Liver (tissue), 9 donors: Measurements from ENCODE around the gene SPTBN1. TPM values are rescaled to one million over a fixed set of nuclear protein-coding genes. Genes with fewer than 3 reads are reported as not detected.

Source experiments
- DNase-seq: peaks from one replicate; pipeline ENCODE4 v3.0.0-alpha.2; 2017; ENCODE audit warnings: low spot score
- H3K27ac ChIP-seq, 2 donors: one replicate each; pipeline ENCODE4 v1.7.0; 2013; ENCODE audit warnings: inconsistent platforms in 2 of 2, low read length in 2 of 2, control low read depth in 1 of 2, low read depth in 1 of 2, mild to moderate bottlenecking in 1 of 2
- H3K27me3 ChIP-seq, 4 donors: one replicate each; pipeline versions ENCODE4 v1.6.1 to v1.7.0; 2013; ENCODE audit warnings: low read length in 3 of 4, inconsistent platforms in 1 of 4, mild to moderate bottlenecking in 1 of 4, moderate library complexity in 1 of 4; ENCODE audit not compliant: control insufficient read depth in 4 of 4, insufficient read depth in 4 of 4
- H3K36me3 ChIP-seq, 4 donors: one replicate each; pipeline versions ENCODE4 v1.6.1 to v1.7.0; 2013; ENCODE audit warnings: low read length in 3 of 4, mild to moderate bottlenecking in 3 of 4, low read depth in 1 of 4, moderate library complexity in 1 of 4; ENCODE audit not compliant: control insufficient read depth in 4 of 4, insufficient read depth in 3 of 4
- H3K4me1 ChIP-seq, 4 donors: one replicate each; pipeline versions ENCODE4 v1.6.1 to v1.7.0; 2013; ENCODE audit warnings: low read length in 3 of 4, mild to moderate bottlenecking in 3 of 4, moderate library complexity in 1 of 4; ENCODE audit not compliant: control insufficient read depth in 4 of 4, insufficient read depth in 4 of 4
- H3K4me3 ChIP-seq, 3 donors: one replicate each; pipeline versions ENCODE4 v1.6.1 to v1.7.0; 2013; ENCODE audit warnings: low read length in 3 of 3, control low read depth in 1 of 3, low read depth in 1 of 3, mild to moderate bottlenecking in 1 of 3
- H3K9ac ChIP-seq, 2 donors: one replicate each; pipeline ENCODE4 v1.7.0; 2013; ENCODE audit warnings: low read length in 2 of 2, mild to moderate bottlenecking in 2 of 2, moderate library complexity in 2 of 2, control low read depth in 1 of 2, low read depth in 1 of 2
- H3K9me3 ChIP-seq, 4 donors: one replicate each; pipeline versions ENCODE4 v1.6.1 to v1.7.0; 2013; ENCODE audit warnings: low read length in 3 of 4; ENCODE audit not compliant: control insufficient read depth in 4 of 4
- CTCF ChIP-seq: fragments of 150-350 bp; IDR thresholded peaks from 2 replicates; pipeline ENCODE4 v1.5.1; 2017; ENCODE audit warnings: improper control_type of control experiment, low read depth, low read length; ENCODE audit not compliant: missing input control
- EGR1 ChIP-seq, 2 donors: IDR thresholded peaks; 2 replicates each; pipeline ENCODE4 v1.6.1; 2016 to 2018; ENCODE audit warnings: antibody characterized with exemption in 2 of 2, low read depth in 2 of 2
- FOXA1 ChIP-seq: IDR thresholded peaks from 2 replicates; pipeline ENCODE4 v1.6.1; 2016; ENCODE audit warnings: antibody characterized with exemption
- FOXA2 ChIP-seq: IDR thresholded peaks from 2 replicates; pipeline ENCODE4 v1.6.1; 2016; ENCODE audit warnings: antibody characterized with exemption
- GABPA ChIP-seq, 2 donors: IDR thresholded peaks in 1 of 2; conservative IDR thresholded peaks in 1 of 2; 2 replicates each; pipeline ENCODE4 v1.6.1; 2016; ENCODE audit warnings: antibody characterized with exemption in 2 of 2, mild to moderate bottlenecking in 1 of 2, moderate library complexity in 1 of 2
- HNF4A ChIP-seq, 2 donors: conservative IDR thresholded peaks; 2 replicates each; pipeline ENCODE4 v1.6.1; 2016; ENCODE audit warnings: antibody characterized with exemption in 2 of 2, mild to moderate bottlenecking in 2 of 2
- HNF4G ChIP-seq: IDR thresholded peaks from 2 replicates; pipeline ENCODE4 v1.6.1; 2016; ENCODE audit warnings: antibody characterized with exemption
- JUND ChIP-seq, 2 donors: IDR thresholded peaks; 2 replicates each; pipeline ENCODE4 v1.6.1; 2016; ENCODE audit warnings: antibody characterized with exemption in 2 of 2
- NR2F2 ChIP-seq: IDR thresholded peaks from 2 replicates; pipeline ENCODE4 v1.6.1; 2016; ENCODE audit warnings: antibody characterized with exemption
- RAD21 ChIP-seq, 2 donors: IDR thresholded peaks; 2 replicates each; pipeline ENCODE4 v1.6.1; 2016; ENCODE audit warnings: antibody characterized with exemption in 2 of 2, mild to moderate bottlenecking in 2 of 2
- REST ChIP-seq: IDR thresholded peaks from 2 replicates; pipeline ENCODE4 v1.6.1; 2016; ENCODE audit warnings: antibody characterized with exemption, mild to moderate bottlenecking
- RXRA ChIP-seq, 2 donors: IDR thresholded peaks; 2 replicates each; pipeline ENCODE4 v1.6.1; 2017 to 2018; ENCODE audit warnings: antibody characterized with exemption in 2 of 2, mild to moderate bottlenecking in 1 of 2
- SP1 ChIP-seq: IDR thresholded peaks from 2 replicates; pipeline ENCODE4 v1.6.1; 2018; ENCODE audit warnings: antibody characterized with exemption, mild to moderate bottlenecking
- TAF1 ChIP-seq: conservative IDR thresholded peaks from 2 replicates; pipeline ENCODE4 v1.6.1; 2016; ENCODE audit warnings: antibody characterized with exemption, mild to moderate bottlenecking
- YY1 ChIP-seq: IDR thresholded peaks from 2 replicates; pipeline ENCODE4 v1.6.1; 2016; ENCODE audit warnings: antibody characterized with exemption, mild to moderate bottlenecking
- ZBTB33 ChIP-seq: IDR thresholded peaks from 2 replicates; pipeline ENCODE4 v1.6.1; 2016; ENCODE audit warnings: antibody characterized with exemption
- WGBS: extraction: QIAGEN DNeasy Blood & Tissue Kit; methylation state at CpG from one replicate; pipeline ENCODE4 v1.1.7; 2013; 5-methylcytosine and 5-hydroxymethylcytosine counted together
- polyA plus RNA-seq, 2 donors: library from polyadenylated mRNA; stranded (reverse) in 1 of 2; unstranded in 1 of 2; fragments of 200-250 nt in 1 of 2; fragments of >200 nt in 1 of 2; fragmentation: Nextera tagmentation in 1 of 2; extraction: Ambion mirVana in 1 of 2; gene quantifications; one replicate each; pipeline versions ENCODE4 v1.2.1 to v1.2.3, GENCODE V29; 2013 to 2015
- total RNA-seq, 2 donors: library from RNA; depleted of rRNA; stranded (reverse); fragments of >200 nt; gene quantifications; one replicate each; pipeline ENCODE4 v1.2.3, GENCODE V29; 2014
- TF ChIP-seq, protein P1 (sequence below): IDR thresholded peaks from 2 replicates; pipeline ENCODE4 v1.6.1; 2016; ENCODE audit warnings: antibody characterized with exemption
- TF ChIP-seq, protein P2 (sequence below): IDR thresholded peaks from 2 replicates; pipeline ENCODE4 v1.6.1; 2016; ENCODE audit warnings: antibody characterized with exemption
- donor health status: healthy.
- donor health status: healthy.
- donor health status: healthy.
- donor health status: healthy.
- donor health status: healthy.

SPTBN1 gene
- total and polyA plus RNA-seq, 4 donors, result 44.8 to 191 (median 75.9) TPM

DNA sequence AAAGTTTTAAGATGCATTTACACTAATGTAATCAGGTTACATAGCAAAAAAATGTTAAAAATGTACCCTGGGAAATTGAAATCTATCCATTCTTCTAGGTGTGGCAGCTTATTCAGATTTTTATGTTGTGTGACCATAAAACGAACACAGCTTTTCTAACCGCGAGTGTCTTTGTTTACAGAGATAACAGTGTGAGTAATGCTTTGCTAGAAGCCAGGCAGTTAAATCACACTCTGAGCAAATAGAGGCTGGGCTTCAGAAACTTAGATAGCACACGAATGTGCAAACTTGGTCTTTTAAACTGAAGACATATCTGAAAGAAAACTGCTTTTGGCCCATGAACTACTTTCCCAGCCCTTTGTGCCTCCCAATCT lies 116.1 kb downstream of the SPTBN1 start:
- DNase-seq, result no peak
- Histone ChIP-seq H3K36me3 (peaks cover 0 to 2% (median 0%) of the 10 kb centered on the region in 4 donors), H3K4me1 (peaks cover 31 to 94% (median 84%) of the 10 kb centered on the region in 4 donors), H3K9ac (peak overlapping the region in 1 of 2 donors; percentile 82), H3K27me3 (no peaks in the 10 kb centered on the region), H3K4me3 (no peak overlapping the region), H3K27ac (peak overlapping the region; percentile 73 to 90), H3K9me3 (no peaks in the 10 kb centered on the region)
- TF ChIP-seq FOXA2, result peak; percentile 94
- no peak for TF ChIP-seq REST
- TF ChIP-seq TAF1, result no peak
- peak; percentile 68 for TF ChIP-seq YY1
- TF ChIP-seq HNF4G, result no peak
- TF ChIP-seq HNF4A (conservative IDR thresholded peaks at IDR 0.05), result peak; percentile 28 to 56
- peak; percentile 60 for TF ChIP-seq ZBTB33
- TF ChIP-seq, protein P1, sequence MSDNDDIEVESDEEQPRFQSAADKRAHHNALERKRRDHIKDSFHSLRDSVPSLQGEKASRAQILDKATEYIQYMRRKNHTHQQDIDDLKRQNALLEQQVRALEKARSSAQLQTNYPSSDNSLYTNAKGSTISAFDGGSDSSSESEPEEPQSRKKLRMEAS, result peak; percentile 56
- TF ChIP-seq RXRA (IDR thresholded peaks at IDR 0.05), result peak; percentile 9 to 58
- no peak for TF ChIP-seq SP1
- TF ChIP-seq JUND (IDR thresholded peaks at IDR 0.05), result peak in 1 of 2 donors; percentile 84
- TF ChIP-seq, protein P2, sequence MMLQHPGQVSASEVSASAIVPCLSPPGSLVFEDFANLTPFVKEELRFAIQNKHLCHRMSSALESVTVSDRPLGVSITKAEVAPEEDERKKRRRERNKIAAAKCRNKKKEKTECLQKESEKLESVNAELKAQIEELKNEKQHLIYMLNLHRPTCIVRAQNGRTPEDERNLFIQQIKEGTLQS, result no peak
- TF ChIP-seq RAD21 (IDR thresholded peaks at IDR 0.05), result peak in 1 of 2 donors; percentile 44
- no peak for TF ChIP-seq CTCF
- no peak for TF ChIP-seq EGR1 (IDR thresholded peaks at IDR 0.05; ENCODE audit: low read depth in 2 of 2)
- no peak for TF ChIP-seq NR2F2
- peak; percentile 90 for TF ChIP-seq FOXA1
- TF ChIP-seq GABPA (IDR thresholded peaks at IDR 0.05 in 1 of 2, conservative IDR thresholded peaks at IDR 0.05 in 1 of 2), result no peak
- 2% methylated on average over 4 of the region's 4 CpGs for WGBS
